ENCODE data around the gene BCAT1.
"Not testable (repeated sequence)": the region's sequence is repeated elsewhere in the genome, so short reads cannot be mapped to it uniquely, and the experiment has no call there.

BCAT1 gene

GRCh38 chr12:24809306-24809705 is 139.6 kb downstream of the BCAT1 start:
- DNase-seq (ENCODE audit: low read depth) = not testable (repeated sequence)

GRCh38 chr12:24808651-24809050 is 140.2 kb downstream of the BCAT1 start:
- no peak for DNase-seq (ENCODE audit: low read depth)

DNA sequence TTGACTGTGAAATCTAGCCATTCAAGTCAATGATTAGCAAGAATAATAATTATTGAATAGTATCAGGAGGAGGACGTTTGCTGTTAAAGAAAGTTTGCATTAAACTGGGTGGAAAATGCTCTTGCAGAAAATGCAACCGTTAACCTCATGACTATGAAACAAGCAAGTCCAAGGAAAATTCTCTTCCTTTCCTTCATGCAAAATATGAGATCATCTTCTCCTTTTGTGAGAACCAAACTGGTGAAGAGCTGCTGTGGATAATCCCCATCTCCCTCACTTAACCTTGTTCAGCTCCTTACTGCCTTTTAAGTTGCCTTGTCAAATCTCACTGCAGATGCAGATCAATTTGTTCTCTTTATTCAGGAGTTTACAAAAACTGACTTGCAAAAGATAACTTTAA is 142.5 kb downstream of the BCAT1 start:
- no peak for DNase-seq (ENCODE audit: low read depth)

- no peak for DNase-seq (ENCODE audit: low read depth)
These were observed 145.3 kb downstream of the BCAT1 start for GRCh38 chr12:24803430-24804245.

DNA sequence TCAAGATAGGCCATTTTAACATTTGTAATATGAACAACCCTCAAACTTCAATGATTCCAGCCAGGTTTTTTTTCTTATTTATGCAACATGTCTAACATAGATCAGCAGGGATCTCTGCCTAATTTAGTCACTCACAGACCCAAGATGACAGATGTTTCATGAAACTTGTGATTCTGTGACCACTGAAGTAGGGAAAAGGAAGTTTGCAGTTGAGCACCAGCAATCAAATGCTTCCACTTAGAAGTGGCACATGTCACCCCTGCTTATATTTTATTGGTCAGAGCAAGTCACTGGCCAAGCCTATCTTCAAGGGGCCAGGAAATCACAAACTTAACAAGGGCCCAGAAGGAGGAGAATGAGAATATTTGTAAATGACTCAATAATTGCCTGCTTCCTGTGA is 150.6 kb downstream of the BCAT1 start:
- no peak for DNase-seq (ENCODE audit: low read depth)

- no peak for DNase-seq (ENCODE audit: low read depth)
These were observed 151.0 kb downstream of the BCAT1 start for GRCh38 chr12:24797901-24798300.

GRCh38 chr12:24796876-24797275 is 152.0 kb downstream of the BCAT1 start:
- no peak for DNase-seq (ENCODE audit: low read depth)

DNA sequence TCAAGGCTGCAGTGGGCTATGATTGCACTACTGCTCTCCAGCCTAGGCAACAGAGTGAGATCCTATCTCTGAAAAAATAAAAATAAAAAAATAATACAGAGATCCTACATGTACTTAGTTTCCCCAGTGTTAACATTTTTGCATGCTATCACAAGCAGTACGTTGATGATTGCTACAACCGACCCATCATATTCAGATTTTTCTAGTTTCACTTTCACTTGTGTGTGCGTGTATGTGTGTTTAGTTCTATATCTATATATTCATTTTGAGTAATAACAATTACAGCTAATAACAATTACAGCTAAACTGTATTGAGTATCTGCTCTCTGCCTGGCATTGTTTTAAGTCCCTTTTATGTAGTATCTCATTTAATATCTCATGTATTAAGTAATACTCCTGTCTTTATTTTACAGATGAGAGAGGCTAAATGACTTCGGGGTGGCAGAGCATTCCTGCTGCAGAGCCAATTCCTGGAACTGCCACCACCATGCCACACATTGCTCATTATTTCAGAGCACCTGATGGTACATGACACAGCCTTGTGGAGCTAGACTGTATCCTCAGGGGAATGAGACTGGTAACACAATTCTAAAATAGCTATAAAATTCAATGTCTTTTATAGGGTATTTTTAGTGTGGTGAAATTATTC is 153.1 kb downstream of the BCAT1 start:
- no peak for DNase-seq (ENCODE audit: low read depth)

DNA sequence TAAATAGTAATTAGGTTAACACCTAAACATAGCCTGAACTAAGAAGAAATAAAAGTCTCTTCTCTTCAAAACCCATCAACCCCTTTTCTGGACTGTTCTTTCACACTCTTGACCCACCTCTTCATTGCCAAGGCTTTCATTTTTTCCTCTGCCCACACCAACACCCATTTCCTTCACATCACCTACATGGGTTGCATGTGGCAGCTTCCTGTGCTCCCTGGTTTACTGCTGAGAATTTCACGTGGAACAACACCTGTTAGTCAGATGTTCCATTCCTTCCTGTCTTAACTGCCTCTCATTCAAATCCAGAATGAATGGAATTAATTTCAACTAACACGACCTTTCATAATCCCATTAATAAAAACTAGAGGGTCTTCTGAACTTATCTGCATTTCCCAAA is 157.3 kb downstream of the BCAT1 start:
- DNase-seq (ENCODE audit: low read depth) = no peak

GRCh38 chr12:24788886-24789285 is 160.0 kb downstream of the BCAT1 start:
- no peak for DNase-seq (ENCODE audit: low read depth)

DNA sequence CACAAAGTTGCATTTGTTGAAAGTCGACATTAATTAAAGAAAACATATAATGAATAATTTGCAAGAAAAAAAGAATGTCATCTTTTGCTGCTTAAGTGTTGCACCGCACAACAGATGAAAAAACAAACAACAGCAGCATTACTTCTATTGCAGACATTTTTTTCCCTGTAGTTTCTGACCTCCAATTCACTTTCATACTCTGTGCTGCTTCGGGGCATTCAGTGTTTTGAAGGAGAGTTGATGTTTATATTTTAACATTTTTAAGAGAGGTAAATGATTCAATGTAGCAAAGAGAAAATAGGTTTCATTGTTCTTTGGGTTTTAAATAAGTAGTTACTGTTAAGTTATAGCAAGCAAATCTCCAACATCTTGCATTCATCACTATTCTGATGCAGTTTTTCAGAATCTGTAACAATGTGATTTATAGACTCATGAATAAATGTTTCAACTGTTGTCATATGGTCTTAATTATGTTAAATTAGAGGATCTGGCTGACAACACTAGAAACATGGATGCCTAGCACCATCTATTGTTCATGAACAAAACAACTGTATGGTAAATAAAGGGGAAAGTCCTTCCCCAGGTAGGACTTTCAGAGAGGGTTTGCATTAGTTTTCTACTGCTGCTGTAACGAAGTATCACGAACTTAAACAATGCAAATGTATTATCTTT is 168.1 kb downstream of the BCAT1 start:
- peak; percentile 57 for DNase-seq (ENCODE audit: low read depth)

DNA sequence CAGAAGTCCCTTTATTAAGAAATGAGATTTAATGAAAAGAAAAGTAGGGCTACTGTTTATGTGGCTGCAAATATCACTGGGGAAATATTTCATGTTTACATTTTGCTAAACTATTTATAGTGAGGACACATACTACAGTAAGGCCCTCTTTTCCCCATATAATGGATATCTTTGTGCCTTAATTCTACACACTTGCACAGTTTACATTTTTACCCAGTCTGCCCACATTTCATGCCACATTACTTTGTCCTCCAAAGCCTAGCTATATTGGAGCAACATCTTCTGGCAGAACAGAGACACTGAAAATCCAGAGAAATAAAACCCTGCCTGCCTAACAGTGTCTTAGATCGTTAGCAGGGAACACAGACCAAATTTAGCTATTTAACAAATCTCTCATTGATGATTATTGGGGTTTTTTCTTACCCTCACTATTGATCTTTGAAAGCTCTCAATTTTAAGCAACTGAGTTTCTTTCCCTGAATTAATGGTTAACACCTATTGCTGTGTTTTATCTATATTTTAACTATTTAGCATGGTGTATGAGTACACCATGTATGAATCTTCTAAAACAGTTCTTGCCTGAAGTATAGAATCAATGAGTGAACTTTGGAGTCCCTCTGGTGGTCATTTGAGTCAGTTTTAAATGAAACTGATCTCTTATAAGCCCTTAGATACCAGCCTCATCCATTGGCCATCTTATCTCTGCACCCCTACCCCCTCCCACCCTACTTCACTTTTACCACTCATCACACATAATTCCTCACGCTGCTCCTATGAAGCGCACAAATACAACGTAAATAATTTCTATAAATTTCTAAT is 170.2 kb downstream of the BCAT1 start:
- peak; percentile 56 for DNase-seq (ENCODE audit: low read depth)

- no peak for DNase-seq (ENCODE audit: low read depth)
These were observed 171.5 kb downstream of the BCAT1 start for GRCh38 chr12:24777359-24777758.

DNA sequence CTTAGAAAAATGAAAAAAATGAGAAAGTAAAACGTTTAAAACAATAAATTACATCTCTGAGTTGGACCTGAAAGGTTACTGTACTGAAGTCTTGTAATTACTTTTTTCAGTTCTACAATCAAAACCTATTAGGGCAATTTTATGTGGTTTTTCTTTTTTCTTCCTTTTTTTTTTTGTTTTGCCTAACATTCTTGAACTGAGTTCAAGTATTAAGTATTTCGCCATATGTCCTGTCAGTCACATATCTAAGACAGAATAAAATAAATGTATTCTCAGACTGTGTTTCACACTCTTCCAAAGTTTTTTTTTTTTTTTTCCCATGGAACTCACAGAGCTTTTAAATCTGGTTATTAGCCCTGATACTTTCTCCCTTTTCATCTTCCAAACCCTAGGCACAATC is 172.0 kb downstream of the BCAT1 start:
- DNase-seq (ENCODE audit: low read depth) = peak; percentile 60

DNA sequence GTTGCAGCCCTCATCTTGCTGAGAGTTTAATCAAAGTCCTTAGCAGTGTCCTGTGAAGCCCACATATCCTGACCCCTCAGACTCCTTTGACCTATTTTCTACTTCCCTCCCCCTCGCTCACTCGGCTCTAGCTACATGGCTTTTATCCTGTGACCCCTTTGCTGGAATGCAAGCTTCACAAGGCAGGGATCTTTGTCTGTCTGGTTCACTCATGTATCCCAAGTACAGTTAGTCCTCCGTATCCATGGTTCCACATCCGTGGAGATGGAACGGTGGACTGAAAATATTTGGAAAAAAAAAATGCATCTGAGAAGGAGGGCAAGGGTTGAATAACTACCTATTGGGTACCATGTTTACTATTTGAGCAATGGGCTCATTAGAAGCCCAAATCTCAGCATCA is 173.8 kb downstream of the BCAT1 start:
- no peak for DNase-seq (ENCODE audit: low read depth)

DNA sequence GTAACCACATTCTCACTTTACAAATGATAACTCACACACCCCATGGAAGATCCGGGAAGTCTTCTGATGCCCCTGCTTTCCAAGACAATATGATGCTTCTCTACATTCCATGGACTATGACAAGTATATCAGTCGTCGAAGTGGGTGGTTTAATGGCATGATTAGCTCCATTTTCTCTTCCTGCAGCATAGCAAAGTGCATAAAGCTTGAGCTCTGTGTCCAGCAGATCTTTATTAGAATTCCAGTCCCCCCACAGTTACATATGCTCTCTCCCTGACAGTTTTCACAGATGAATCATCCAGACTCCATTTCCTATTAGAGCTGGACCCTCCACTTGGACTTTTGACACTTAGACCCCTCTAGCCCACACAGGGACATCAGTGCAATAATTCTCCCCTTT is 174.9 kb downstream of the BCAT1 start:
- DNase-seq (ENCODE audit: low read depth) = peak; percentile 62

GRCh38 chr12:24772813-24773212 is 176.1 kb downstream of the BCAT1 start:
- DNase-seq (ENCODE audit: low read depth) = no peak

DNA sequence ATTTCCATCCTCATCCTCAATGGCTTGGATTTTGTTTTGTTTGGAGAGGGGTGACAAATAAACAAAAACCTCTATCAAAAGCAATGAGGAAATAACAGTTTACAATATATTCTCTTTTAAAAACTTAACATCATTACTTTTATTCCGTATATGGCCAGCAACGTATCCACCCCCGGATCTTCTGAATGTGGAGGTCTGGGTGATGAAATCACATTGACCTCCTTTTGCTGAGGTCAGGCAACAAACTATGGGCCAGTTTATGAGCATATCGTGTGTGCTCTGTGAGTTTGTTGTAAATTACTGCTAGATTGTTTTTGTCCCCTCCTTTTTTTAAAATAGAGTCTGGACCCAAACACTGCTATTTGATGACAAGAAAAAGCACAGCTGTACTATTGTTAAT is 178.1 kb downstream of the BCAT1 start:
- peak; percentile 54 for DNase-seq (ENCODE audit: low read depth)

GRCh38 chr12:24770334-24770733 is 178.6 kb downstream of the BCAT1 start:
- no peak for DNase-seq (ENCODE audit: low read depth)

DNA sequence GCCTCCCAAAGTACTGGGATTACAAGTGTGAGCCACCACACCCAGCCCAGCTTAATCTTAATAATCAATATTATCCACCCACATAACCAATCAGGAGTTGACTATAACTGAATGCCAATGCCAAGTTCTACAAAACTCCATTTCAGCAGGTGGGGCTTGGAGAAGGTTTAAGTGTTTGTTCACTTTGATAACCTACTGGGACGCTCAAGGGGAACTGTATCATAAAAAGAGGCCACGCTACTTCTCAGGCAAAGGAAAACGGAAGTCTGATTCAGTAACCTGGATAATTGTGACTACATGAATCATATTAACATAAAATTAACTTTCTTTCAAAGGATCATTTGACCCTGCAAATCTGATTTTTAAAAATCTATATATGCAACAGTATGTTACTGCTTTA is 179.2 kb downstream of the BCAT1 start:
- no peak for DNase-seq (ENCODE audit: low read depth)

DNA sequence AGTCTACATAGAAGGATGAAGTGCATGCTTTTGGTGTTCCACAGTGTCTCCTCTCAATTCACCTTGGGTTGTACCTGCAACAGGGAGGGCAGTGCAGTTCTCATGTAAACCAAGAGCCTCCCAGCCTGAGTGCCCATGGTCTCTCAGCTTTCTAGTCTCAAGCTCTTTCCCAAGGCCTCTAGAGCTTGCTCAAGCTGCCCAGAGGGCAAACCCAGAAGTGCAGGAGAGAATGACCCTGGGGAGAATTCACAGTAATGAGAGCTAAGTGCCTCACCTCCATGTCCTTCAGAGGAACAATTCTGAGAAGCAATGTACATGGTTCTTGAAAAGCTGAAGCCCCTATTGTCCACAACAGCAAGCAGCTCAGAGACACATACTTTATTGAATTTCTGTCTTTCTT is 180.5 kb downstream of the BCAT1 start:
- no peak for DNase-seq (ENCODE audit: low read depth)

- no peak for DNase-seq (ENCODE audit: low read depth)
These were observed 181.9 kb downstream of the BCAT1 start for GRCh38 chr12:24767016-24767415.
